HepG2 (cell line): ENCODE data around the gene TRA2B.

Experiments
- CEBPG ChIP-seq: IDR thresholded peaks from 2 replicates; pipeline ENCODE4 v1.6.1; 2016
- EZH2 ChIP-seq: conservative IDR thresholded peaks from 2 replicates; pipeline ENCODE4 v1.6.1; 2012; ENCODE audit warnings: mild to moderate bottlenecking, low read depth, low read length, moderate library complexity
- NR2F1 ChIP-seq, 2 experiments: fragments of 450-650 bp in 1 of 2; formaldehyde crosslinking in 1 of 2; IDR thresholded peaks; 2 replicates each; pipeline versions ENCODE4 v1.5.0 to v1.6.1; 2016 to 2020; ENCODE audit warnings: mild to moderate bottlenecking in 1 of 2, missing compliant biosample characterization in 1 of 2, missing genetic modification reagents in 1 of 2, moderate library complexity in 1 of 2
- POLR2A ChIP-seq, 2 experiments: IDR thresholded peaks; 2 replicates each; pipeline ENCODE4 v1.6.1; 2011; ENCODE audit warnings: low read depth in 2 of 2, low read length in 2 of 2, mild to moderate bottlenecking in 1 of 2, moderate library complexity in 1 of 2; ENCODE audit not compliant: insufficient read depth in 1 of 2
- PTBP1 ChIP-seq: fragments of 200-400 bp; formaldehyde crosslinking; IDR thresholded peaks from 2 replicates; pipeline ENCODE4 v1.6.1; 2018; ENCODE audit warnings: low read length, low read depth; ENCODE audit not compliant: poor library complexity, severe bottlenecking
- SMARCC2 ChIP-seq: fragments of 450-650 bp; IDR thresholded peaks from 2 replicates; pipeline ENCODE4 v1.6.1; 2017; ENCODE audit warnings: antibody characterized with exemption, mild to moderate bottlenecking
- SNRNP70 ChIP-seq: fragments of 200-400 bp; formaldehyde crosslinking; IDR thresholded peaks from 2 replicates; pipeline ENCODE4 v1.6.1; 2017; ENCODE audit warnings: mild to moderate bottlenecking, low read depth, low read length, moderate library complexity
- SRF ChIP-seq: IDR thresholded peaks from 2 replicates; pipeline ENCODE4 v1.6.1; 2011; ENCODE audit warnings: mild to moderate bottlenecking, low read depth, low read length, moderate library complexity
- ZNF121 ChIP-seq: sonication (generic); formaldehyde crosslinking; IDR thresholded peaks from 2 replicates; pipeline ENCODE4 v1.5.0; 2020; ENCODE audit warnings: mild to moderate bottlenecking, missing genetic modification reagents
- ZNF331 ChIP-seq: sonication (generic); formaldehyde crosslinking; IDR thresholded peaks from 2 replicates; pipeline ENCODE4 v1.4.0; 2020; ENCODE audit warnings: missing genetic modification reagents
- TF ChIP-seq, protein P1 (sequence below): sonication (generic); formaldehyde crosslinking; IDR thresholded peaks from 2 replicates; pipeline ENCODE4 v1.4.0; 2020; ENCODE audit warnings: mild to moderate bottlenecking, missing genetic modification reagents
- TF ChIP-seq, protein P2 (sequence below): sonication (generic); formaldehyde crosslinking; IDR thresholded peaks from 2 replicates; pipeline ENCODE4 v1.5.0; 2020; ENCODE audit warnings: missing genetic modification reagents

DNA sequence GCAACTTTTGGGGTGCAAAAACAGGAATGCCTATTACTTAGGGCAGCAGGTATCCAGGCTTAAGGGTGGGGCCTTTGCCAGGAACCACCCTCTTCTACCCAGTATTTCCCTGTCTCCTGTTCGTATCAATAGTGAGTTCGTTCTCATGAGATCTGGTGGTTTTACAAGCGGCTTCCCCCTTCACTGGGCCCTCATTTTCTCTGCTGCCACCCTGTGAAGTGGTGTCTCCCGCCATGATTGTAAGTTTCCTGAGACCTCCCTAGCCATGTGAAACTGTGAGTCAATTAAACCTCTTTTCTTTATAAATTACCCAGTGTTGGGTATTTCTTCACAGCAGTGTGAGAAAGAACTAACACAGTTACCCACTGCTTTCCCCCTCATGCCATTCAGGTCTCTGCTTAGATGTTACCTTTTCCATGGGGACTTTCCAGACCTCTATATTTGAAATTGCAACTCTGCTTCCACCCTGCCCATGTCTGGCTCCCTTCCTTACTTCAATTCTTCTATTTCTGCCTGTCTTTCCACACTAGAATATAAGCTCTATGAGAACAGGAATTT, 23.9 kb upstream of the TRA2B start:
- TF ChIP-seq NR2F1 (CRISPR knock-in tag; IDR thresholded peaks at IDR 0.05) (no peak), PTBP1 (no peak), SMARCC2 (no peak), ZNF121 (CRISPR knock-in tag) (no peak), CEBPG (no peak), EZH2 (no peak), ZNF331 (no peak), SRF (no peak), SNRNP70 (no peak), POLR2A (IDR thresholded peaks at IDR 0.05; ENCODE audit: insufficient read depth in 1 of 2, low read depth in 2 of 2, low read length in 2 of 2) (no peak)
- TF ChIP-seq, protein P1, sequence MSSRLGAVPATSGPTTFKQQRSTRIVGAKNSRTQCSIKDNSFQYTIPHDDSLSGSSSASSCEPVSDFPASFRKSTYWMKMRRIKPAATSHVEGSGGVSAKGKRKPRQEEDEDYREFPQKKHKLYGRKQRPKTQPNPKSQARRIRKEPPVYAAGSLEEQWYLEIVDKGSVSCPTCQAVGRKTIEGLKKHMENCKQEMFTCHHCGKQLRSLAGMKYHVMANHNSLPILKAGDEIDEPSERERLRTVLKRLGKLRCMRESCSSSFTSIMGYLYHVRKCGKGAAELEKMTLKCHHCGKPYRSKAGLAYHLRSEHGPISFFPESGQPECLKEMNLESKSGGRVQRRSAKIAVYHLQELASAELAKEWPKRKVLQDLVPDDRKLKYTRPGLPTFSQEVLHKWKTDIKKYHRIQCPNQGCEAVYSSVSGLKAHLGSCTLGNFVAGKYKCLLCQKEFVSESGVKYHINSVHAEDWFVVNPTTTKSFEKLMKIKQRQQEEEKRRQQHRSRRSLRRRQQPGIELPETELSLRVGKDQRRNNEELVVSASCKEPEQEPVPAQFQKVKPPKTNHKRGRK, result no peak
- TF ChIP-seq, protein P2, sequence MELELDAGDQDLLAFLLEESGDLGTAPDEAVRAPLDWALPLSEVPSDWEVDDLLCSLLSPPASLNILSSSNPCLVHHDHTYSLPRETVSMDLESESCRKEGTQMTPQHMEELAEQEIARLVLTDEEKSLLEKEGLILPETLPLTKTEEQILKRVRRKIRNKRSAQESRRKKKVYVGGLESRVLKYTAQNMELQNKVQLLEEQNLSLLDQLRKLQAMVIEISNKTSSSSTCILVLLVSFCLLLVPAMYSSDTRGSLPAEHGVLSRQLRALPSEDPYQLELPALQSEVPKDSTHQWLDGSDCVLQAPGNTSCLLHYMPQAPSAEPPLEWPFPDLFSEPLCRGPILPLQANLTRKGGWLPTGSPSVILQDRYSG, result no peak
